ENCODE measurements around the gene SPRED2.
A peak's percentile ranks its signal among the peaks of the same experiment; 100 is the strongest.

Gene SPRED2

GRCh38 chr2:65383541-65384488 lies 48.6 kb downstream of the SPRED2 start:
- DNase-seq = no peak

- peak; percentile 42 to 74 (median 56) for DNase-seq
Measured at GRCh38 chr2:65382776-65383357, 49.5 kb downstream of the SPRED2 start.

GRCh38 chr2:65382323-65382722 lies 50.1 kb downstream of the SPRED2 start:
- no peak for DNase-seq

DNA sequence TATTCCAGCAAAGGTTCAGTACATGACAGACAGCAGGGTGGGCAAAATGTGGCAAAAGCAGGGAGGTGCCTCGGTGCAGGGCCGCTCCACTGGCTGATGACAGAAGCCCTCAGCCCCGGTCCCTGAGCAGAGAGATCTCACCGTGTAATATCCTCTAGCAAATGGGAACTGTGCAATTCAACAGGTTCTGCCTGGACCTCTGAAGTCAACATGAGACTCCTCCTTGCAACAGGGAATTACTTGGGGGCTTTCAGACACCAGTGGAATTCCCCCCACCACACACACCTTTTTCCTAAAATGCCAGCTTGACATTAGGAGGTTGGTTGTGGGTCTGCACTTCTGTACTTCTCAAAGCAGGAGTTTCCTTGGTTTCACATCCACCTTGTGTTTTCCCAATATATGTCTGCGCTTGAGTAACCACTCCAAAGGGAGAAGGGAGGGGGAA lies 50.8 kb downstream of the SPRED2 start:
- DNase-seq = no peak

GRCh38 chr2:65380255-65380654 lies 52.1 kb downstream of the SPRED2 start:
- DNase-seq = no peak

- no peak for DNase-seq
Measured at GRCh38 chr2:65379721-65380171, 52.7 kb downstream of the SPRED2 start.

GRCh38 chr2:65379223-65379622 lies 53.2 kb downstream of the SPRED2 start:
- DNase-seq = no peak

DNA sequence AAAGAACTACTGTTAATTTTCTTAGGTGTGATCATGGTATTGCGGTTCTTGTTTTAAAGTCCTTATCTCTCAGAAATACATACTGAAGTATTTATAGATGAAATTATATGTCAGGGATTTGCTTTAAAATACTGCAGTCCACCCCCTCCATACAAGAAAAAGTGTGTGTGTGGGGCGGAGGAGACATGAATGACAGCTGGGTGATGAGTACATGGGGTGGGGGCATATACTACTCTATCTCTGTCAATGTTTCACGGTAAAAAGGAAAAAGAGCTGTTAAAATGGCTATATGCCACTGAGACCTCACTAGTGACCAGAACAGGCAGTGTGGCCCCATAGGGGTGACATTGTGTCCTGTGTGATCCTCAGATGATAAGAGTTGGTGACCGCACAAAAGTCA lies 54.1 kb downstream of the SPRED2 start:
- no peak for DNase-seq

DNA sequence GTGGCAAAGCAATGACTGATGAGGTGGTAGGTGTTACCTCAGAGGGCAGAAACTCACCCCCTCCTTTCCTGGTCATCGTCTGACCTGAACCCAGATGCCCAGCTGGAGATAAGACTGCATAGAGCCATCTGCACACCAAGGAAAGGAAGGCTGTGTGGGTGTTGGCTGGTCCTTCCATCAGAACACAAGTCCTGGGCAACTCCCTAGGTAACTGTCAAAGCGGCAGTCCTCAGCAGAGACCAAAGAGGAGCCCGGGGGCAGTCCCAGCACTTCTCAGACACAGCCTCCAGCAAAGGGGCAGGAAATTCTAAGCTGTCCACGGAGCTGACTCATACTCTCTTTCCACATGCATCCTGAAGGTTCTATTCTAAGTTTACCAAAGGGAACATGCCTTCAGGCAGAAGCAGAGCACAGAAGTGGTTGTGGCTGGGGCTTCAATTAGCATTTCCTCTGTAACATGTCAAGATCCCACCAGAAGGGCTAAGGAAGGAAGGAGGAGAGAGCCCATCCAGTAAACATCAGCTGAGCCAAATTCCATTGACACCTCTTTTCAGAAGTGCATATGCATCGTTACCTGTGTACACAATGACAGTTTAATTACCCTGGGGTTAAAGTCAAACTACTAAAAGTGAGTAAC lies 54.7 kb downstream of the SPRED2 start:
- no peak for DNase-seq

GRCh38 chr2:65375723-65376122 lies 56.7 kb downstream of the SPRED2 start:
- DNase-seq = no peak

GRCh38 chr2:65374999-65375398 lies 57.4 kb downstream of the SPRED2 start:
- DNase-seq = no peak

GRCh38 chr2:65374575-65374974 lies 57.8 kb downstream of the SPRED2 start:
- DNase-seq = no peak

- DNase-seq = no peak
Measured at GRCh38 chr2:65373365-65373918, 59.0 kb downstream of the SPRED2 start.

GRCh38 chr2:65372619-65373018 lies 59.8 kb downstream of the SPRED2 start:
- no peak for DNase-seq

GRCh38 chr2:65371074-65371434 lies 61.3 kb downstream of the SPRED2 start:
- DNase-seq = no peak

DNA sequence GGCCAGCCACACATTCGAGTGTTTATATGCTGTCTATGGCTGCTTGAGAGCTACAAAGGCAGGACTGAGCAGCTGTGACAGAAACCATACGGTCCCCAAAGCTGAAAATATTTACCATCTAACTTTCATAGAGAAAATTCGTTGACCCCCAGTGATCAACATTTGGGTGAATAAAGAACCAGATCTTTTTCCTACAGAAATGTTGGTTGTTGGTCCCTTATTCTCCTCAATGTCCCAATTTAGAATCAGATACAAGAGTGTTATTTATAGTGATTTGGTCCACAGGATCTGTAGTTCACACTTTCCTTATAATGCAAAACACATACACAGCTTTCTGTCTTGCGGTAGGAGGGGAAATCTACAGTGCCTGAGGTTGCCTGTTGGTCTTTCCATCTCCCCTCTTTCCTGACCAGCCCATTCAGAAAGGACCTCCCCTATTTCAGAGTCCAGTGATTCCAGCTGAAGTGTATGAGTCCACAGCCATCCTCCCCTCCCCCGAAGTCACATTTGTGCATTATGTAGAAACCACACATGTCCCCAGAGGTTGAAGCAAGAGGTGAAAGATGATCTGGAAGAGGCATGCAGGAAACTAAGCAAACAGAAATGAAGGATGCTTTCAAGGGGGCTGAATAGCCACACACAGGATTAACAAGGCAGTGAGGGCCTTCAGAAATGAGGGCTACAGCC lies 61.9 kb downstream of the SPRED2 start:
- no peak for DNase-seq

DNA sequence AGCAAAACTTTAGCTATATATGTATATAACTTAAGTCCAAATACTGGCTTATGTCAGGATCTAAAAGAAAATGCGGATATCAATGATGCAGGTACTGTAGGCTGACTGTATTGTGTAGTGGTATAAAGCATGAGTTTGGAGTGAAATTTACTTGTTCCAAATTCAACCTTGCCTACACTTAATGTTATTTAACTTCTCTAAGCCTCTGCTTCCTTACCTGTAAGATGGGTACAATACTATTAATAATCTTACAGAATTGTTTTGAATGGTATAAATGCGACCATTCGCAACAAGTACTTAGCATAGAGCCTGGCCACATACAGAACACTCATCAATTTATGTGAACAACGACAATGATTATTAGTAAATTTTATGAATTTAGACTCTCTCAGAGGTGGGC lies 62.4 kb downstream of the SPRED2 start:
- DNase-seq = no peak

DNA sequence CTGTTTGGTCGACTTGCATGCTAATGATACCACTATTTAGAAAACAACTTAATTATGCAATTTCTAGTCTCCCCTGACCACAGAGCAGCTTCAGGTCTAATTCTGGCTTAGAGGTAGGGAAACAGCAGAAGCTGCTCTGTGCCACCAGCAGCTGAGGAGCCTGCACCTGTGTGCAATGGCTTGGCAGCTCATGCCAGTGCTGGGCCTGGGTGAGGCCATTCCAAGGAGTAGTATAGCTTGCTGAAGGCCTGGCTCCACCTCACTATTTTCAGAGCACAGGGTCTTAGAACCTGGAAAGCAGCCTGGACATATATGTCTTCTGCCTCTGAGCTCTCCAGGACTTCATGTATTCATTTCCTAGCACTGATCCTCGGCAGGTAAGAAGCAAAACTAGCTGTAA lies 62.8 kb downstream of the SPRED2 start:
- DNase-seq = no peak

GRCh38 chr2:65368468-65368867 lies 63.9 kb downstream of the SPRED2 start:
- no peak for DNase-seq

DNA sequence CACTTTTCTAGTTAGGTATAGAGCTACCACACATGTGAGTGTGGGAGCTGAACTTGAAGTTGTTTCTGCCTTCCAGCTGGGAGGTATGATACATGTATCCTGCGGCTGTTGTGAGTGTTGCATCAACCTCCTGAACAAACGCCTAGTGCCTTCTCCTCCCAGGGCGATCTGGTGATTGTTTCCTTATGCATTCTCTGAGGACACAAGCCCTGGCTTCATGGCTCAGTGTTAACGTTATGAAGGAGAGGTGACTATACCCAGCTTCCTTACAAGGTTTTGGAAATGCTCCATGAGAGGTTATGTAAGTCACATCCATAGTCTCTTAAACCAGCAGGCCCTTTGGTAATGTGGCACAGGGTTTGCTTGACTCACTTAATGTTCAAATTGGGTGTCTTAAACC lies 64.9 kb downstream of the SPRED2 start:
- no peak for DNase-seq

DNA sequence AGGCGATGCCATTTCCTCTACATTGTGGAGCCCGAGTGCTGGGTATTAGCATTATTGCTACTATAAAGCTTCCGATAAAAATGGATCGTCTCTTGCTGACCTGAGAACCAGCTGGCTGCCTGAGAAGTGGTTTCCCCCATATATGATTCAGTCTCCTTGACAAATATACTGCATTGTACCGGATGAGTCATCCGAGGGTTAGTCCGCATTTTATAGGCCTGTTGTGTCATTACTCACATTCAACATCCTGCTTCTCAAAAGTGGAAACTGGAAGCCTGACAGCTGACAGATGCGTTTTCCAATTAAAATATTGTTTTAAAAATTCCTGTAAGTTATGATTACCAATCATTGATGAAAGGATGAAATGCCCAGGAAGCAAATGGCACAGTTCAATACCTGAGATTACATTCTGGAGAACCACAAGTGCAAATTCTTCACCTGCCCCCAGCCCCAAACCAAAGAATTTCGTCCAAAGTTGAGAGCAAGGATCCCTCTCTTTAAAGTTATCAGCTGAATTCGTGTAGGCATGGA lies 65.7 kb downstream of the SPRED2 start:
- DNase-seq = no peak

- DNase-seq = no peak
Measured at GRCh38 chr2:65364986-65365733, 67.2 kb downstream of the SPRED2 start.
